K562 (cell line): ENCODE data around the gene AP1G2. TPM values are rescaled to one million over a fixed set of nuclear protein-coding genes. Genes with fewer than 3 reads are reported as not detected.

ENCODE experiments used
- ATAC-seq: fragments of 200-7000 bp; cut with Tn5 transposase; 3 replicates; pipeline ENCODE4 v1.9.1; 2020; ENCODE audit warnings: moderate library complexity
- BruUV-seq: library from RNA; stranded (reverse); fragments of 400-500 nt; replicated peaks from 2 replicates; lab custom pipeline; 2021; lab: Mats Ljungman, UMichigan
- CTCF ChIA-PET: fragments of 300-600 bp; formaldehyde crosslinking; extraction: SDS; loops from one replicate; lab custom pipeline; 2021; ENCODE audit warnings: low intra/inter-chr PET ratio; lab: Yijun Ruan, JAX
- POLR2A ChIA-PET: fragments of 300-600, 350-650 bp; sonication (Branson Sonifier 250); formaldehyde crosslinking; extraction: SDS; loops from one replicate; lab custom pipeline; 2021; ENCODE audit warnings: antibody characterized with exemption, inconsistent platforms; lab: Yijun Ruan, JAX
- DNase-seq, 4 experiments: peaks; one replicate each; pipeline versions ENCODE4 v3.0.0 to v3.0.0-alpha.2; 2011 to 2018; ENCODE audit warnings: low spot score in 3 of 4, mixed read lengths in 3 of 4; ENCODE audit errors: extremely low read depth in 1 of 4
- FAIRE-seq: peaks from 2 replicates; lab custom pipeline; 2011; peaks lifted over from hg19 to GRCh38; lab: Jason Lieb, UNC
- H2AFZ ChIP-seq: 2 replicates; pipeline ENCODE4 v1.6.0; 2011; ENCODE audit warnings: low read depth, low read length, control low read depth, inconsistent platforms
- H3K27ac ChIP-seq: fragments of 200-600 bp; 3 replicates; pipeline ENCODE4 v1.8.0; 2011; ENCODE audit warnings: low read depth, mild to moderate bottlenecking, control low read depth, inconsistent platforms, low read length, moderate library complexity, mixed read lengths; ENCODE audit errors: extremely low read depth
- H3K27me3 ChIP-seq, 2 experiments: fragments of 300-600 bp in 1 of 2; 2 replicates in 1 of 2; 3 replicates in 1 of 2; pipeline versions ENCODE4 v1.6.0 to v1.8.0; 2011; ENCODE audit warnings: inconsistent platforms in 2 of 2, low read length in 2 of 2, mild to moderate bottlenecking in 1 of 2, mixed read lengths in 1 of 2, moderate library complexity in 1 of 2; ENCODE audit not compliant: control insufficient read depth in 2 of 2, insufficient read depth in 2 of 2
- H3K36me3 ChIP-seq: fragments of 300-600 bp; 3 replicates; pipeline ENCODE4 v1.8.0; 2011; ENCODE audit warnings: mild to moderate bottlenecking, low read length, inconsistent platforms; ENCODE audit not compliant: control insufficient read depth, insufficient read depth
- H3K4me1 ChIP-seq, 2 experiments: fragments of 200-600 bp in 1 of 2; replicated peaks in 1 of 2; 2 replicates in 1 of 2; 3 replicates in 1 of 2; pipeline versions ENCODE4 v1.5.1 to v1.8.0; 2011; ENCODE audit warnings: inconsistent platforms in 2 of 2, low read length in 2 of 2, mild to moderate bottlenecking in 1 of 2, mixed read lengths in 1 of 2, moderate library complexity in 1 of 2; ENCODE audit not compliant: control insufficient read depth in 2 of 2, insufficient read depth in 2 of 2
- H3K4me2 ChIP-seq: 2 replicates; pipeline ENCODE4 v1.6.1; 2011; ENCODE audit warnings: low read length, control low read depth, inconsistent platforms, mixed read lengths; ENCODE audit not compliant: insufficient read depth
- H3K4me3 ChIP-seq: fragments of 200-600 bp; sonication (generic), shearing (Covaris generic); 2 replicates; pipeline ENCODE4 v1.5.1; 2016; ENCODE audit warnings: control low read depth, inconsistent platforms
- H3K79me2 ChIP-seq: fragments of 200-600 bp; 3 replicates; pipeline ENCODE4 v1.8.0; 2011; ENCODE audit warnings: low read length, inconsistent platforms; ENCODE audit not compliant: control insufficient read depth, insufficient read depth
- H3K9ac ChIP-seq, 2 experiments: 2 replicates each; pipeline versions ENCODE4 v1.6.0 to v1.6.1; 2011; ENCODE audit warnings: low read depth in 2 of 2, low read length in 2 of 2, control low read depth in 1 of 2, inconsistent platforms in 1 of 2, mild to moderate bottlenecking in 1 of 2, mixed read lengths in 1 of 2; ENCODE audit not compliant: insufficient read depth in 1 of 2
- H3K9me1 ChIP-seq: one replicate; pipeline ENCODE4 v1.6.0; 2011; ENCODE audit warnings: inconsistent platforms, mild to moderate bottlenecking, low read length, moderate library complexity; ENCODE audit not compliant: control insufficient read depth, insufficient read depth
- H3K9me3 ChIP-seq: replicated peaks from 2 replicates; pipeline ENCODE4 v1.5.1; 2011; ENCODE audit warnings: low read depth, low read length, inconsistent platforms; ENCODE audit not compliant: control insufficient read depth, insufficient read depth
- H4K20me1 ChIP-seq: replicated peaks from 2 replicates; pipeline ENCODE4 v1.6.1; 2011; ENCODE audit warnings: low read length, inconsistent platforms, mixed read lengths; ENCODE audit not compliant: control insufficient read depth, insufficient read depth
- CBX3 ChIP-seq, 2 experiments: IDR thresholded peaks; 1 replicate in 1 of 2; 2 replicates in 1 of 2; pipeline ENCODE4 v1.6.1; 2012; ENCODE audit warnings: inconsistent platforms in 2 of 2, low read length in 2 of 2, borderline replicate concordance in 1 of 2, control low read depth in 1 of 2
- HMG20B ChIP-seq: fragments of 250-450 bp; sonication (Bioruptor Pico); IDR thresholded peaks from 2 replicates; pipeline ENCODE4 v1.5.0; 2021; ENCODE audit warnings: mild to moderate bottlenecking
- NR2C2 ChIP-seq, 2 experiments: fragments of 200-800 bp in 1 of 2; sonication (Bioruptor generic) in 1 of 2; sonication (generic) in 1 of 2; formaldehyde crosslinking in 1 of 2; IDR thresholded peaks; 2 replicates each; pipeline versions ENCODE4 v1.6.1 to v1.8.0; 2016 to 2022; ENCODE audit warnings: mild to moderate bottlenecking in 1 of 2, missing compliant biosample characterization in 1 of 2, missing genetic modification characterization in 1 of 2, missing genetic modification reagents in 1 of 2
- POLR2AphosphoS5 ChIP-seq: IDR thresholded peaks from 2 replicates; pipeline ENCODE4 v1.6.1; 2011; ENCODE audit warnings: mild to moderate bottlenecking, low read depth, low read length, moderate library complexity; ENCODE audit not compliant: control insufficient read depth, insufficient read depth
- ZNF124 ChIP-seq: sonication (generic); formaldehyde crosslinking; IDR thresholded peaks from 2 replicates; pipeline ENCODE4 v1.8.1; 2022; ENCODE audit warnings: missing genetic modification reagents
- ZNF395 ChIP-seq: fragments of 200-800 bp; sonication (Bioruptor generic); IDR thresholded peaks from 2 replicates; pipeline ENCODE4 v1.6.1; 2017; ENCODE audit warnings: missing genetic modification characterization, missing compliant biosample characterization
- ZZZ3 ChIP-seq: fragments of 450-650 bp; IDR thresholded peaks from 2 replicates; pipeline ENCODE4 v1.6.1; 2016; ENCODE audit warnings: antibody characterized with exemption, mild to moderate bottlenecking, moderate library complexity
- WGBS: fragments of 100-300 bp; shearing (Covaris generic); methylation state at CpG from one replicate; pipeline ENCODE4 v1.1.6; 2016; ENCODE audit warnings: low coverage, mixed read lengths; ENCODE audit not compliant: insufficient coverage; ENCODE audit errors: missing lambda C conversion rate; 5-methylcytosine and 5-hydroxymethylcytosine counted together
- in situ Hi-C: fragments of 300-500 bp; cut with MboI; formaldehyde crosslinking; loops from 4 replicates; pipeline ENCODE4 v1.15.0; 2018; ENCODE audit warnings: inconsistent platforms, mixed read lengths
- intact Hi-C: fragments of 100-400 bp; cut with micrococcal nuclease; formaldehyde crosslinking; loops from 2 replicates; pipeline ENCODE4 v1.14.2; 2022
- polyA plus RNA-seq, 8 experiments: library from polyadenylated mRNA; depleted of rRNA in 4 of 8; stranded (reverse) in 5 of 8; unstranded in 3 of 8; fragments of >200 nt; fragmentation: Nextera tagmentation in 2 of 8; fragmentation: Illumina TruSeq in 1 of 8; extraction: Ambion mirVana in 2 of 8; extraction: Trizol in 1 of 8; gene quantifications; 2 replicates each; pipeline versions ENCODE4 v1.2.1 to v1.2.3, GENCODE V29; 2011 to 2014; ENCODE audit warnings: inconsistent platforms in 1 of 8, missing spikeins in 1 of 8
- total RNA-seq, 7 experiments: library from RNA; depleted of rRNA in 6 of 7; stranded (reverse); fragments of >200 nt in 6 of 7; fragmentation: Illumina TruSeq in 2 of 7; extraction: Trizol in 2 of 7; gene quantifications; 2 replicates each; pipeline versions ENCODE4 v1.2.1 to v1.2.3, GENCODE V29; 2011 to 2021; ENCODE audit warnings: low replicate concordance in 1 of 7

The AP1G2 gene
- total and polyA plus RNA-seq, 9 of the 15 experiments (the other 6 are each of a cell fraction or from before 2014, with no cell fraction given), result 19.1 to 83.5 (median 33.3) TPM

GRCh38 chr14:23568021-23568599 is 519 bp upstream of the AP1G2 start:
- WGBS, result 34% methylated on average over 2 of the region's 2 CpGs
- Histone ChIP-seq H2AFZ (peak overlapping the region; percentile 97; the same call in 1 of the 2 replicates), H3K9ac (peak overlapping the region; percentile 59 to 72), H3K36me3 (peaks cover 24% of the 10 kb centered on the region; the same call in 2 of the 3 replicates), H3K79me2 (peaks cover 10% of the 10 kb centered on the region; the same call in 2 of the 3 replicates), H3K4me1 (peaks cover 12 to 36% of the 10 kb centered on the region in 2 experiments; a peak in 4 of 5 replicates), H3K9me1 (no peaks in the 10 kb centered on the region), H3K4me2 (peak overlapping the region; percentile 88)
- intact Hi-C loops (no loop called here), in situ Hi-C loops (loop anchor here (10.0 kb wide), 1 partner anchor 303 kb away; no protein-coding TSS in a partner anchor)
- ChIA-PET POLR2A (interaction anchor here (1.1 kb wide), 1 partner anchor 91 kb away, joined by 3 read pairs; no protein-coding TSS in a partner anchor), CTCF (no interaction called here)
- FAIRE-seq, result no peak
- TF ChIP-seq ZZZ3 (0 out of 2 replicates have a peak, but pooled peaks have one; percentile 4), ZNF124 (CRISPR knock-in tag) (no peak), NR2C2 (CRISPR knock-in tag; IDR thresholded peaks at IDR 0.05) (no peak), NR2C2 (tag; IDR thresholded peaks at IDR 0.05) (peak; percentile 17; the same call in 1 of the 2 replicates), HMG20B (no peak), CBX3 (IDR thresholded peaks at IDR 0.05; ENCODE audit: borderline replicate concordance in 1 of 2, low read length in 2 of 2) (no peak), POLR2AphosphoS5 (no peak), ZNF395 (CRISPR knock-in tag) (0 out of 2 replicates have a peak, but pooled peaks have one; percentile 35)
- TF ChIP-seq, all 486 proteins: peak for 3
- H3K4me3 ChIP-seq, result no peak overlapping the region
- no peak for ATAC-seq
- H3K27ac ChIP-seq, result peak overlapping the region; percentile 48; the same call in 2 of the 3 replicates
- BruUV-seq, result TSS peak; percentile 82
- H4K20me1 ChIP-seq, result no peaks in the 10 kb centered on the region
- no peaks in the 10 kb centered on the region; the same call in 1 of the 2 replicates for H3K9me3 ChIP-seq
- no peak for DNase-seq
- no peaks in the 10 kb centered on the region for H3K27me3 ChIP-seq
